Endodermal cell (in vitro differentiated cells): Measurements from ENCODE around the gene DIPK1A. TPM values are rescaled to one million over a fixed set of nuclear protein-coding genes. Genes with fewer than 3 reads are reported as not detected.

ENCODE experiments used
- DNase-seq: peaks from one replicate; pipeline ENCODE4 v3.0.0-alpha.2; 2017
- H3K27ac ChIP-seq: 2 replicates; pipeline ENCODE4 v1.5.1; 2013; ENCODE audit warnings: mild to moderate bottlenecking, low read depth, low read length, moderate library complexity
- H3K27me3 ChIP-seq: 2 replicates; pipeline ENCODE4 v1.6.1; 2013; ENCODE audit warnings: mild to moderate bottlenecking, low read length, moderate library complexity; ENCODE audit not compliant: insufficient read depth, control insufficient read depth, poor library complexity, severe bottlenecking
- H3K36me3 ChIP-seq: 2 replicates; pipeline ENCODE4 v1.7.0; 2013; ENCODE audit warnings: mild to moderate bottlenecking, low read length, moderate library complexity; ENCODE audit not compliant: control insufficient read depth, insufficient read depth
- H3K4me1 ChIP-seq: one replicate; pipeline ENCODE4 v1.7.0; 2013; ENCODE audit warnings: low read length; ENCODE audit not compliant: control insufficient read depth, insufficient read depth
- H3K4me3 ChIP-seq: 2 replicates; pipeline ENCODE4 v1.5.1; 2013; ENCODE audit warnings: mild to moderate bottlenecking, low read length, moderate library complexity
- H3K9ac ChIP-seq: 2 replicates; pipeline ENCODE4 v1.6.1; 2013; ENCODE audit warnings: mild to moderate bottlenecking, low read length, moderate library complexity; ENCODE audit not compliant: poor library complexity, severe bottlenecking; ENCODE audit errors: extremely low read depth
- H3K9me3 ChIP-seq: 2 replicates; pipeline ENCODE4 v1.6.1; 2013; ENCODE audit warnings: mild to moderate bottlenecking, low read length, moderate library complexity; ENCODE audit not compliant: control insufficient read depth
- H3K27ac Mint-ChIP-seq: 2 replicates; pipeline ENCODE4 v1.8.0; 2020; ENCODE audit warnings: mixed read lengths
- H3K27me3 Mint-ChIP-seq: 2 replicates; pipeline ENCODE4 v1.8.0; 2021; ENCODE audit warnings: mild to moderate bottlenecking, mixed read lengths; ENCODE audit not compliant: insufficient read depth
- H3K36me3 Mint-ChIP-seq: 2 replicates; pipeline ENCODE4 v1.8.0; 2020; ENCODE audit warnings: low read depth, mixed read lengths
- H3K4me1 Mint-ChIP-seq: 2 replicates; pipeline ENCODE4 v1.8.0; 2020; ENCODE audit warnings: mixed read lengths
- H3K4me3 Mint-ChIP-seq: 2 replicates; pipeline ENCODE4 v1.8.0; 2020; ENCODE audit warnings: mild to moderate bottlenecking, moderate library complexity, mixed read lengths
- H3K9me3 Mint-ChIP-seq: 2 replicates; pipeline ENCODE4 v1.8.0; 2020; ENCODE audit warnings: mild to moderate bottlenecking, mixed read lengths
- CTCF ChIP-seq: fragments of 200-600 bp; sonication (generic); conservative IDR thresholded peaks from 2 replicates; pipeline ENCODE4 v1.5.0; 2021; ENCODE audit warnings: antibody characterized with exemption, mild to moderate bottlenecking
- WGBS, 2 experiments: methylation state at CpG; one replicate each; pipeline versions ENCODE4 v1.1.5 to v1.1.7; 2013; ENCODE audit warnings: missing lambda C conversion rate in 2 of 2, mixed read lengths in 1 of 2; ENCODE audit not compliant: insufficient coverage in 1 of 2, insufficient read length in 1 of 2; 5-methylcytosine and 5-hydroxymethylcytosine counted together
- total RNA-seq, 2 donors: library from RNA; stranded (reverse); fragmentation: NEBNext Ultra II Directional in 1 of 2; extraction: Animal tissue kit (Norgen Biotek cat#: 25700) in 1 of 2; gene quantifications; 2 replicates in 1 of 2; 3 replicates in 1 of 2; pipeline ENCODE4 v1.2.1, GENCODE V29; 2021

DIPK1A gene
- total RNA-seq, 2 donors from 2014 or later: 4.0 to 6.6 TPM

GRCh38 chr1:92958203-92958970 is 2.9 kb downstream of the DIPK1A start:
- 86 to 89% methylated on average over 1 of the region's 1 CpG for WGBS, 2 experiments
- DNase-seq: no peak
- H3K4me1 ChIP-seq: no peaks in the 10 kb centered on the region
- Mint-ChIP-seq H3K4me3 (no peak overlapping the region), H3K27ac (no peak overlapping the region), H3K27me3 (peaks cover 8% of the 10 kb centered on the region), H3K4me1 (peaks cover 7% of the 10 kb centered on the region), H3K36me3 (no peaks in the 10 kb centered on the region), H3K9me3 (no peaks in the 10 kb centered on the region)
- no peaks in the 10 kb centered on the region for H3K36me3 ChIP-seq
- no peaks in the 10 kb centered on the region for H3K27me3 ChIP-seq
- H3K9ac ChIP-seq: no peak overlapping the region
- TF ChIP-seq CTCF: no peak
- no peaks in the 10 kb centered on the region for H3K9me3 ChIP-seq
- no peak overlapping the region for H3K27ac ChIP-seq
- no peak overlapping the region for H3K4me3 ChIP-seq

- no peaks in the 10 kb centered on the region for H3K36me3 Mint-ChIP-seq
- Histone ChIP-seq H3K27ac (no peak overlapping the region), H3K9me3 (no peaks in the 10 kb centered on the region), H3K27me3 (no peaks in the 10 kb centered on the region), H3K4me1 (no peaks in the 10 kb centered on the region), H3K9ac (no peak overlapping the region), H3K4me3 (no peak overlapping the region), H3K36me3 (no peaks in the 10 kb centered on the region)
- peaks cover 6% of the 10 kb centered on the region for H3K4me1 Mint-ChIP-seq
- H3K9me3 Mint-ChIP-seq: no peaks in the 10 kb centered on the region
- TF ChIP-seq CTCF: no peak
- H3K4me3 Mint-ChIP-seq: no peak overlapping the region
- no peak overlapping the region for H3K27ac Mint-ChIP-seq
- DNase-seq: no peak
- peaks cover 8% of the 10 kb centered on the region for H3K27me3 Mint-ChIP-seq
- WGBS, 2 experiments: 84 to 90% methylated on average over 3 to 5 of the region's 5 CpGs
Measured at GRCh38 chr1:92957030-92957734, 4.1 kb downstream of the DIPK1A start.

- Histone ChIP-seq H3K4me3 (no peak overlapping the region), H3K27me3 (no peaks in the 10 kb centered on the region), H3K9ac (no peak overlapping the region), H3K36me3 (no peaks in the 10 kb centered on the region), H3K27ac (no peak overlapping the region), H3K9me3 (no peaks in the 10 kb centered on the region), H3K4me1 (no peaks in the 10 kb centered on the region)
- H3K4me1 Mint-ChIP-seq: peaks cover 5% of the 10 kb centered on the region
- no peak overlapping the region for H3K27ac Mint-ChIP-seq
- 88 to 96% methylated on average over 1 to 2 of the region's 2 CpGs for WGBS, 2 experiments
- no peak for TF ChIP-seq CTCF
- H3K36me3 Mint-ChIP-seq: no peaks in the 10 kb centered on the region
- DNase-seq: no peak
- no peak overlapping the region for H3K4me3 Mint-ChIP-seq
- no peaks in the 10 kb centered on the region for H3K9me3 Mint-ChIP-seq
- H3K27me3 Mint-ChIP-seq: peaks cover 8% of the 10 kb centered on the region
Measured at GRCh38 chr1:92956254-92957029, 4.8 kb downstream of the DIPK1A start.
